Lung microvascular endothelial cell (primary cell): ENCODE data around the gene EEPD1. TPM values are rescaled to one million over a fixed set of nuclear protein-coding genes. Genes with fewer than 3 reads are reported as not detected.
"Not testable (repeated sequence)": the region's sequence is repeated elsewhere in the genome, so short reads cannot be mapped to it uniquely, and the experiment has no call there.

ENCODE experiments used
- DNase-seq, 2 donors: peaks; one replicate each; pipeline versions ENCODE4 v3.0.0 to v3.0.0-alpha.2; 2010; ENCODE audit warnings: low read depth in 2 of 2
- total RNA-seq: library from RNA; depleted of rRNA; stranded (reverse); fragments of >200 nt; gene quantifications from 2 replicates; pipeline ENCODE4 v1.2.1, GENCODE V29; 2014

The EEPD1 gene
- total RNA-seq, 1 donor from 2014 or later: 0.20 TPM

DNA sequence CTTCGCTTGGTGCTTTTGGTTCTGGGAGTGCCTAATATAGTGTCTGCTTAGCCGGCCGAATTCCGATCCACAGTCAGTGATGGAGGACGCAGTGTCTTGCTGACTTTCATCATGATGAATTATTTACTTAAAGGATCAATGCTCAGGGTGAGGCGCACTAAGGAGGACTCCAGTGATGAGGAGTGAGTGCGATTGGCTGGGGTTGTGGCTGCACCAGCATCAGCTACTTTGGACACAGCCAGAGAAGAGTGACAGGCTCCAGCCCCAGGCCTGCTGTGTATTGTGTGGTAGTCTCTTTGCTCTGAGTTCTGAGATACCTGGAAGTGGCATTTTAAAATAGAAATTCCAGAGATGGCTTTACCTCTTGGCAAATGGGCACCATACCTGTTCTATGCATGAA, 163.3 kb downstream of the EEPD1 start:
- no peak for DNase-seq

DNA sequence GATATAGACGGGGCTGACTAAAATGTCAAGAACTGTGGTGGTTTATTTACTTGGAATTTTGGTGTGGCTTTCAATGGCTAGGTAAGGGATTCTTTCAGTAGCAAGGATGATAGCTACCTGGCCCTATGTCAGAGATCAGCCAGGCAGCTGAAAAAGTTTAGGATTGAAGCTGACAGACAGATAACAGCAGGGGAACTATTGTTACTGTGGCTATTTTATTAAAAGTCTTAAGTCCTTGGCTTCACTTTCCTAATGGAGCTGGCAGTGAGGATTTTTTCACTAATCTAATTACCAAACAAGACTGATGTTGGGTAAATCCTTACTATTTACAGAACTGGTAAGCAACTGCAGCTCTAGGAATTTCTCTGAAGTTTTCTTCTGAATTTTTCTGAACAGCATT, 164.2 kb downstream of the EEPD1 start:
- no peak for DNase-seq

DNA sequence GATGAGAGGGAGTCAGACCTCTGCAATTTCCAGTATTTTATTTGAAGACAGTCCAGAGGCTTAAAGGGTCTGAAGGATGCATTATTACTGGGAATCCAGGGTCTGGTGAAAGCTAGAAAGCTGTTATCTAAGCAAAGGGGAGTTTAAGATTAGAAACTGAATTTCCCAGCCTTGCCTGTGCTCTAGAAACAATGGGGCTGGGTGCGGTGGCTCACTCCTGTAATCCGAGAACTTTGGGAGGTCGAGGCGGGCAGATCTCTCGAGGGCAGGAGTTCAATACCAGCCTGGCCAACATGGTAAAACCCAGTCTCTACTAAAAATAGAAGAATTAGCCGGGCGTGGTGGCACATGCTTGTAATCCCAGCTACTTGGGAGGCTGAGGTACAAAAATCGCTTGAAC, 165.1 kb downstream of the EEPD1 start:
- DNase-seq: no peak

DNA sequence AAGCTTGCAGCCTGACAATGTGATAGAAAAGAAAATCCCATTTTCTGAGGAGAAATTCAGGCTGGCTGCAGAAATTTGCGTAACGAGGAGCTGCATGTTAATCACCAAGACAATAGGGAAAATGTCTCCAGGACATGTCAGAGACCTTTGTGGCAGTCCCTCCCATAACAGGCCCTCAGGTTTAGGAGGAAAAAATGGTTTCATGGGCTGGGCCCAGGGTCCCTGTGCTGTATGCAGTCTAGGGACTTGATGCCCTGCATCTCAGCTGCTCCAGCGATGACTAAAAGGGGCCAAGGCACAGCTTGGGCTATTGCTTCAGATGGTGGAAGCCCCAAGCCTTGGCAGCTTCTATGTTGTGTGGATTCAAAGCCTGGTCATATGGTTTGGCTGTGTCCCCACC, 168.2 kb downstream of the EEPD1 start:
- DNase-seq: not testable (repeated sequence)

DNA sequence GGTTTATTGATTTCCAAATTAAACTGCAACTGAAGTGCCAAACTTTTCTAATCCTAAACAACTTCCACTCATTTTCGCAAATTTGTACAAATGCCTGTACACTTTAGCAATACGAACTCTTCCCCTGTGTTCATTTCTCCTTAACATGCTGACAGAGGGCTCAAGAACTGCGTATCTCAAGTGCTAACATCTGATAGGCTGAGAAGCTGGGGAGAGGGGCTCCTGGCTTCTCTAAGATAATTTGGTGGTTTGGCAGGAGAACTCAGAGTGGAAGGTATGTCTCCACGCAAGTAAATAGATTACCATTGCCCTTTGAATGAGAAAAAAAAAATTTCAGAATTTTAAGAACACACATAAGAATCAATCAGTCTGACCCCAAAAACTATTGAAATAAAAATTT, 183.3 kb downstream of the EEPD1 start:
- DNase-seq: no peak

DNA sequence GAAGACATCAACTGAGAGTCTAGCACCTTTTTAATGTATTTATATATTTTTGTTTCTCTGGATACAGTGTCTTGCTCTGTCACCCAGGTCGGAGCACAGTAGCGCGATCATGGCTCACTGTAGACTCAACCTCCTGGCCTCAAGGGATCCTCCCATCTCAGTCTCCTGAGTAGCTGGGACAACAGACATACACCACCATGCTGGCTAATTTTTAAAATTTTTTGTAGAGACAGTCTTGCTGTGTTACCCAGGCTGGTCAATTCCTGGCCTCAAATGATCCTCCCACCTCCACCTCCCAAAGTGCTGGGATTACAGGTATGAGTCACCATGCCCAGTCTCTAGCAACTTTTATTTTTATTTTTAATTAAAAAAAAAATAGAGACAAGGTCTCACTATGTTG, 185.2 kb downstream of the EEPD1 start:
- DNase-seq: no peak

DNA sequence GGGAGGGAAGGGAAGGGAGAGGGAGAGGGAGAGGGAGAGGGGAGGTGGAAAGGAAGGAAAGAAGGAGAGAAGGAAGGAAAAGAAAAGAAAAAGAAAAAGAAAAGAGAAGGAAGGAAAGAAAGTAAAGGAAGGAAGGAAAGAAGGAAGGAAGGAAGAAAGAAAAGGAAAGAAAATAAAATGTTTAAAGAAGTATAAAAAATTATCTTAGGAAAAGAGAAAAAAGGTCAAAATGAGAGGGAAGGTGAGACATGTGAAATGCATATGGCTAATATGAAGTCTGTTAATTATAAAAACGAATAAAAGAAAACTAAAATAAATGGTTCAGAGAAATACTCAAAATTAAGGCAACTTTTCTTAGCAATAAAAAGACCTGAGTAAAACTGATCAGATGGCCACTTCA, 190.5 kb downstream of the EEPD1 start:
- no peak for DNase-seq

DNA sequence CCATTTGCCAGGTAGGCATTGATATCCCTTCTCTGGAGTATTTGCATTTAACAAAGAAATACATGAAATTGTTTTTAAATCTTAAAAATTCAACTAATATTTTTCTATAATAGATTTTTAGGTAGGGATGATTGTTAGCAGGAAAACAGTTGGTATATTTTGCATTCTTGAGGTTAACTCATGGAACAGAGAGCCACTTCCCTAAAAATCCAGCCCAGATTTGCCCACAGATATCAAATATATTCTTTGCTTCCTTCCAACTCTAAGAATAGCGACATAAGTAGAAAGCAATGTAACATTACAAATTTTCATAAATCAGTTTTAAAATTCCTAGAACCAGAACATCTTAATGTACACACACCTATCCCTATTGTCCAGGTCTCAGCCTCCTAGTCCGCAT, 191.6 kb downstream of the EEPD1 start:
- no peak for DNase-seq

DNA sequence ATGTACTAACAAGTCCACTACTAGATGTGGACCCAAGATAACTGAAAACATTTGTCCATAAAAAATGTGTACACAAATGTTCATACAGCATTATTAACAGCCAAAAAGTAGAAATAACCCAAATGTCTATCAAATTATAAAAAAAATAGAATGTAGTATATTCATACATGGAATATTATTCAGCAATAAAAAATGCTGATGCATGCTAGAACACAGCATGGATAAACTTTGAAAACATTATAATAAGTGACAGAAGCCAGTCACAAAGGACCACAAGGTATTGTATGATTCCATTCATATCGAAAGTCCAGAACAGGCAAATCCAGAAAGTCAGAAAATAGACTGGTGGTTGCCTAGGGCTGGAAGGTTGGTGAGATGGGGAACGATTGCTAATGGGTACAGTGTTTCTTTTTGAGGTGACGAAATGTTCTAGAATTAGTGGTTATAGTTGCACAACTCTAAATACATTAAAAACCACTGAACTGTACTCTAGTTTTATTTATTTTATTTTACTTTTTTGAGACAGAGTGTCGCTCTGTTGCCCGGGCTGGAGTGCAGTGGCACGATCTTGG, 193.3 kb downstream of the EEPD1 start:
- no peak for DNase-seq

DNA sequence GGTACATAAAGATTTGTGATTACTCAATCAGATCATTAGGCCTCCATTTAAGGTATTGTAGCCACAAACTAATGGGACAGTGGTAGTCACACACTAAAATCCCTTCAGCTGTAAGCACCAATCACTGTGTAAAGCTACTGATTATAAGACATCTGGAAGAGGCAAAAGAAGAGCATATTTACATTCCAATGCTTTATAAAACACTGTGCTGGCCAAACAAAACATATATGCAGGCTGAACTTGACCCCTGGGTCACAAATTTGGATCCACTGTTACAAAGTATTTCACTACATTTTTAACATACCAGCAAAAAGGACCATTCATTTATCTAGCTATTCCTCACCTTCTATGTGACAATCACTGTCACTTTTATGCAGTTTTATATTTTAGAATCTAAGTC, 195.2 kb downstream of the EEPD1 start:
- peak in 1 of 2 donors; percentile 40 for DNase-seq

DNA sequence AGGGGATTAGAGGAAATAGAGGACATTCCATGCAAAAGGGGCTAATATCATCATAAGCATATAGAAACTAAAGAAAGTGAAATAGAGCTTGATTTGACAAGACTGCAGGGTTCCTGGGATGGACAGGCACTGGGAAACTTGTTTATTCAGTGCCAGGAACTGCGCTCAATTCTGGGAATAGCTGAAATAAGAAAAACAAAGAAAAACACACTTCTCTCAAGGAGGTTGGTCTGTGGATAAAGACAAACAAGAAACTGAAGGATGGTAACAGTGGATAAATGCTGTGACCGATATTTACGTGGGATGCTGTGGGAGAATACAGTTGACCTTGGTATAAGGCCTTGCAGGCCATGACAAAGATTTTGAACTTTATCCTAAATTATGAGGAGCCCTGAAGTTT, 195.7 kb downstream of the EEPD1 start:
- DNase-seq: no peak

DNA sequence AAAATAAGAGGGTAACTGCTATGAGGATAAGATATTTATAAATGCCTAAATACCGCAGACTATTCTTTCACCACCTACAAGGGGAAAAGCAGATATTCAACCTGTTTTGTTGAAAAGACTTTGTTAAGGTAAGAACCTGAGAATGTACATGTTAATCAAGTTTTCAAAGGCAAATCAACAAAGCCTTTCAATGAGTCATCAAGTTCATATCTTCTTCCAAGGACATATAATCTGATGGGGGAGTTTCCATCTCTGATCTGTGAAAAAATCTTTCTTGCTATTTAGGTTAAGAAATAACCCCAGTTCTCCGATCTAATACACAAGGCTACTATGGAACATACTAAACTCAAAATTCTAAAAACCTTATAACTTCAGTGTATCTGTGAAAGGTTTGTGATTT, 196.6 kb downstream of the EEPD1 start:
- no peak for DNase-seq

Other genes starting within 250 kb of the EEPD1 start
- gene ANLN, start 236.6 kb downstream of the EEPD1 start, total RNA-seq: 6.3 and 22.2 TPM in 2 replicates